Right renal pelvis (tissue), 4 donors: ENCODE data around the gene COL4A4. TPM values are rescaled to one million over a fixed set of nuclear protein-coding genes. Genes with fewer than 3 reads are reported as not detected.

Experiments
- DNase-seq, 4 donors: peaks; one replicate each; pipeline ENCODE4 v3.0.0-alpha.2; 2013; ENCODE audit warnings: low read depth in 4 of 4, low spot score in 3 of 4, missing footprints in 1 of 4
- polyA plus RNA-seq, 4 donors: library from polyadenylated mRNA; unstranded; fragments of 120-200 nt; gene quantifications; one replicate each; pipeline ENCODE4 v1.2.1, GENCODE V29; 2013; ENCODE audit not compliant: insufficient read length in 4 of 4

COL4A4 gene
- polyA plus RNA-seq, 4 donors: 45.7 to 69.7 (median 56.2) TPM

- DNase-seq: no peak
Measured at GRCh38 chr2:227163485-227163997, 464 bp downstream of the COL4A4 start.

- DNase-seq: no peak
Measured at GRCh38 chr2:227161947-227162346, 2.1 kb downstream of the COL4A4 start.

- no peak for DNase-seq
Measured at GRCh38 chr2:227160164-227160563, 3.8 kb downstream of the COL4A4 start.

GRCh38 chr2:227154986-227155774 is 8.8 kb downstream of the COL4A4 start:
- DNase-seq: no peak

- DNase-seq: no peak
Measured at GRCh38 chr2:227153758-227154486, 10.1 kb downstream of the COL4A4 start.

- DNase-seq: no peak
Measured at GRCh38 chr2:227153307-227153706, 10.7 kb downstream of the COL4A4 start.

- no peak for DNase-seq
Measured at GRCh38 chr2:227152093-227152766, 11.8 kb downstream of the COL4A4 start.

GRCh38 chr2:227150222-227150936 is 13.6 kb downstream of the COL4A4 start:
- no peak for DNase-seq

GRCh38 chr2:227148106-227148505 is 15.9 kb downstream of the COL4A4 start:
- DNase-seq: no peak

GRCh38 chr2:227147023-227147422 is 17.0 kb downstream of the COL4A4 start:
- DNase-seq: no peak

- DNase-seq: no peak
Measured at GRCh38 chr2:227146456-227146855, 17.5 kb downstream of the COL4A4 start.

- no peak for DNase-seq
Measured at GRCh38 chr2:227143895-227144294, 20.1 kb downstream of the COL4A4 start.

- no peak for DNase-seq
Measured at GRCh38 chr2:227141301-227141700, 22.7 kb downstream of the COL4A4 start.

- DNase-seq: no peak
Measured at GRCh38 chr2:227134591-227134990, 29.4 kb downstream of the COL4A4 start.

GRCh38 chr2:227132986-227133385 is 31.0 kb downstream of the COL4A4 start:
- no peak for DNase-seq

- DNase-seq: no peak
Measured at GRCh38 chr2:227130636-227131035, 33.4 kb downstream of the COL4A4 start.

GRCh38 chr2:227127201-227127600 is 36.8 kb downstream of the COL4A4 start:
- DNase-seq: no peak

GRCh38 chr2:227125506-227125905 is 38.5 kb downstream of the COL4A4 start:
- DNase-seq: no peak

GRCh38 chr2:227124811-227125210 is 39.2 kb downstream of the COL4A4 start:
- no peak for DNase-seq

GRCh38 chr2:227123697-227124096 is 40.3 kb downstream of the COL4A4 start:
- DNase-seq: no peak

- no peak for DNase-seq
Measured at GRCh38 chr2:227118353-227118752, 45.7 kb downstream of the COL4A4 start.
